ENCODE results near the gene MTG2. TPM values are rescaled to one million over a fixed set of nuclear protein-coding genes. Genes with fewer than 3 reads are reported as not detected.

MTG2 gene
- polyA plus RNA-seq, 1 donor from 2014 or later = 36.1 TPM

GRCh38 chr20:62229667-62230066 is 46.8 kb downstream of the MTG2 start:
- Histone ChIP-seq H3K4me2 (ENCODE audit: low read length) (no peak overlapping the region), H3K9me2 (ENCODE audit: insufficient read depth, low read length) (no peaks in the 10 kb centered on the region), H3F3A (ENCODE audit: insufficient read depth, low read length, poor library complexity, severe bottlenecking) (no peaks in the 10 kb centered on the region), H3K79me2 (replicated peaks; ENCODE audit: insufficient read depth, low read length) (no peaks in the 10 kb centered on the region), H2AFZ (ENCODE audit: low read depth, low read length) (no peak overlapping the region), H3K9me3 (ENCODE audit: low read length) (no peaks in the 10 kb centered on the region), H4K20me1 (ENCODE audit: insufficient read depth) (no peaks in the 10 kb centered on the region), H3K27me3 (ENCODE audit: insufficient read depth, low read depth, low read length) (peaks cover 1% of the 10 kb centered on the region), H3K9ac (ENCODE audit: low read length) (no peak overlapping the region), H3K4me3 (ENCODE audit: low read length) (no peak overlapping the region), H3K36me3 (ENCODE audit: insufficient read depth, low read length) (no peaks in the 10 kb centered on the region), H3K27ac (ENCODE audit: low read length) (no peak overlapping the region)
- no peak for TF ChIP-seq MXI1 (conservative IDR thresholded peaks at IDR 0.05; ENCODE audit: poor library complexity, severe bottlenecking)
- no peak for TF ChIP-seq SMC3 (conservative IDR thresholded peaks at IDR 0.05; ENCODE audit: poor library complexity)
- no peak for TF ChIP-seq TAF1 (IDR thresholded peaks at IDR 0.05; ENCODE audit: low read depth)
- TF ChIP-seq CTCF (IDR thresholded peaks at IDR 0.05; ENCODE audit: poor library complexity, severe bottlenecking) = no peak
- no peak for TF ChIP-seq EP300 (conservative IDR thresholded peaks at IDR 0.05; ENCODE audit: poor library complexity, severe bottlenecking)
- TF ChIP-seq EZH2 (IDR thresholded peaks at IDR 0.05; ENCODE audit: borderline replicate concordance, insufficient read depth, low read length, poor library complexity, severe bottlenecking) = no peak
- no peak for TF ChIP-seq REST (IDR thresholded peaks at IDR 0.05; ENCODE audit: borderline replicate concordance)
- TF ChIP-seq RAD21 (conservative IDR thresholded peaks at IDR 0.05) = no peak
- TF ChIP-seq POLR2AphosphoS5 (IDR thresholded peaks at IDR 0.05) = no peak

GRCh38 chr20:62230276-62230675 is 47.4 kb downstream of the MTG2 start:
- H3K4me2 ChIP-seq (ENCODE audit: low read length) = no peak overlapping the region
- H3F3A ChIP-seq (ENCODE audit: insufficient read depth, low read length, poor library complexity, severe bottlenecking) = no peaks in the 10 kb centered on the region
- H3K36me3 ChIP-seq (ENCODE audit: insufficient read depth, low read length) = no peaks in the 10 kb centered on the region
- H3K9me2 ChIP-seq (ENCODE audit: insufficient read depth, low read length) = no peaks in the 10 kb centered on the region
- H3K27ac ChIP-seq (ENCODE audit: low read length) = no peak overlapping the region
- H3K27me3 ChIP-seq (ENCODE audit: insufficient read depth, low read depth, low read length) = no peaks in the 10 kb centered on the region
- no peak overlapping the region for H3K9ac ChIP-seq (ENCODE audit: low read length)
- no peak overlapping the region for H2AFZ ChIP-seq (ENCODE audit: low read depth, low read length)
- H4K20me1 ChIP-seq (ENCODE audit: insufficient read depth) = no peaks in the 10 kb centered on the region
- H3K4me3 ChIP-seq (ENCODE audit: low read length) = no peak overlapping the region
- no peaks in the 10 kb centered on the region for H3K79me2 ChIP-seq (replicated peaks; ENCODE audit: insufficient read depth, low read length)
- TF ChIP-seq EP300 (conservative IDR thresholded peaks at IDR 0.05; ENCODE audit: poor library complexity, severe bottlenecking) = no peak
- no peak for TF ChIP-seq SMC3 (conservative IDR thresholded peaks at IDR 0.05; ENCODE audit: poor library complexity)
- TF ChIP-seq TAF1 (IDR thresholded peaks at IDR 0.05; ENCODE audit: low read depth) = no peak
- TF ChIP-seq REST (IDR thresholded peaks at IDR 0.05; ENCODE audit: borderline replicate concordance) = no peak
- TF ChIP-seq RAD21 (conservative IDR thresholded peaks at IDR 0.05) = no peak
- TF ChIP-seq EZH2 (IDR thresholded peaks at IDR 0.05; ENCODE audit: borderline replicate concordance, insufficient read depth, low read length, poor library complexity, severe bottlenecking) = no peak
- no peaks in the 10 kb centered on the region for H3K9me3 ChIP-seq (ENCODE audit: low read length)

Data from neural cell (in vitro differentiated cells).